ENCODE results near the gene RCN2. TPM values are rescaled to one million over a fixed set of nuclear protein-coding genes. Genes with fewer than 3 reads are reported as not detected.

The RCN2 gene
- total RNA-seq, 1 donor from 2014 or later: 645 TPM

- no peak overlapping the region for H3K9ac ChIP-seq
- H3K4me1 Mint-ChIP-seq: peaks cover 5% of the 10 kb centered on the region
- no peaks in the 10 kb centered on the region for H3K27me3 ChIP-seq
- no peak overlapping the region for H2AFZ ChIP-seq (replicated peaks)
- no peak overlapping the region for H3K4me3 Mint-ChIP-seq
- peak overlapping the region; percentile 1 for H3K27ac ChIP-seq
- peaks cover 48% of the 10 kb centered on the region for H3K36me3 Mint-ChIP-seq
- no peaks in the 10 kb centered on the region for H3K9me3 Mint-ChIP-seq
- H3K9me3 ChIP-seq (ENCODE audit: low read depth): no peaks in the 10 kb centered on the region
- no peak overlapping the region for H3K27ac Mint-ChIP-seq
- H3F3A ChIP-seq (ENCODE audit: low read depth): peaks cover 38% of the 10 kb centered on the region
- H3K27me3 Mint-ChIP-seq (ENCODE audit: insufficient read depth, low read depth): no peaks in the 10 kb centered on the region
- H3K4me1 ChIP-seq: no peaks in the 10 kb centered on the region
- peaks cover 43% of the 10 kb centered on the region for H4K20me1 ChIP-seq (ENCODE audit: low read depth)
- H3K4me2 ChIP-seq: no peak overlapping the region
- no peak overlapping the region for H3K4me3 ChIP-seq
- no peak for TF ChIP-seq EZH2 (IDR thresholded peaks at IDR 0.05)
- no peak for TF ChIP-seq EZH2phosphoT487 (IDR thresholded peaks at IDR 0.05)
- TF ChIP-seq CTCF (IDR thresholded peaks at IDR 0.05): no peak
- peaks cover 56% of the 10 kb centered on the region for H3K36me3 ChIP-seq
- peaks cover 39% of the 10 kb centered on the region for H3K79me2 ChIP-seq (ENCODE audit: low read depth)
- no peak for DNase-seq (ENCODE audit: low spot score)
Observed at GRCh38 chr15:76945494-76946093, 14.0 kb downstream of the RCN2 start.

- H3K9me3 ChIP-seq (ENCODE audit: low read depth): no peaks in the 10 kb centered on the region
- no peak overlapping the region for H3K27ac Mint-ChIP-seq
- H3K27me3 ChIP-seq: no peaks in the 10 kb centered on the region
- H3K27ac ChIP-seq: no peak overlapping the region
- no peaks in the 10 kb centered on the region for H3K9me3 Mint-ChIP-seq
- no peak overlapping the region for H3K9ac ChIP-seq
- peaks cover 35% of the 10 kb centered on the region for H3K79me2 ChIP-seq (ENCODE audit: low read depth)
- no peak overlapping the region for H3K4me3 Mint-ChIP-seq
- H3K4me1 ChIP-seq: no peaks in the 10 kb centered on the region
- H4K20me1 ChIP-seq (ENCODE audit: low read depth): peaks cover 49% of the 10 kb centered on the region
- DNase-seq (ENCODE audit: low spot score): no peak
- H3K4me3 ChIP-seq: no peak overlapping the region
- peaks cover 50% of the 10 kb centered on the region for H3K36me3 ChIP-seq
- H3K27me3 Mint-ChIP-seq (ENCODE audit: insufficient read depth, low read depth): no peaks in the 10 kb centered on the region
- no peak overlapping the region for H2AFZ ChIP-seq (replicated peaks)
- no peak overlapping the region for H3K4me2 ChIP-seq
- H3F3A ChIP-seq (ENCODE audit: low read depth): peaks cover 55% of the 10 kb centered on the region
- TF ChIP-seq EZH2 (IDR thresholded peaks at IDR 0.05): no peak
- TF ChIP-seq EZH2phosphoT487 (IDR thresholded peaks at IDR 0.05): no peak
- TF ChIP-seq CTCF (IDR thresholded peaks at IDR 0.05): no peak
- peaks cover 15% of the 10 kb centered on the region for H3K4me1 Mint-ChIP-seq
- peaks cover 48% of the 10 kb centered on the region for H3K36me3 Mint-ChIP-seq
Observed at GRCh38 chr15:76947454-76947853, 15.9 kb downstream of the RCN2 start.

- Histone ChIP-seq H3F3A (ENCODE audit: low read depth) (peaks cover 55% of the 10 kb centered on the region), H3K4me3 (no peak overlapping the region), H3K4me2 (no peak overlapping the region), H3K79me2 (ENCODE audit: low read depth) (peaks cover 2% of the 10 kb centered on the region), H3K9ac (no peak overlapping the region), H4K20me1 (ENCODE audit: low read depth) (peaks cover 32% of the 10 kb centered on the region), H2AFZ (replicated peaks) (no peak overlapping the region), H3K27ac (no peak overlapping the region), H3K36me3 (peaks cover 27% of the 10 kb centered on the region), H3K4me1 (no peaks in the 10 kb centered on the region), H3K27me3 (no peaks in the 10 kb centered on the region), H3K9me3 (ENCODE audit: low read depth) (no peaks in the 10 kb centered on the region)
- peaks cover 15% of the 10 kb centered on the region for H3K4me1 Mint-ChIP-seq
- no peak for DNase-seq (ENCODE audit: low spot score)
- peaks cover 26% of the 10 kb centered on the region for H3K36me3 Mint-ChIP-seq
- no peaks in the 10 kb centered on the region for H3K9me3 Mint-ChIP-seq
- no peak overlapping the region for H3K27ac Mint-ChIP-seq
- no peak overlapping the region for H3K4me3 Mint-ChIP-seq
- H3K27me3 Mint-ChIP-seq (ENCODE audit: insufficient read depth, low read depth): no peaks in the 10 kb centered on the region
- TF ChIP-seq EZH2phosphoT487 (IDR thresholded peaks at IDR 0.05) (no peak), EZH2 (IDR thresholded peaks at IDR 0.05) (no peak), CTCF (IDR thresholded peaks at IDR 0.05) (no peak)
Observed at GRCh38 chr15:76951220-76951619, 19.7 kb downstream of the RCN2 start.

All from neural progenitor cell (in vitro differentiated cells).